Body of pancreas (tissue), 4 donors: ENCODE data around the gene KREMEN2.

Source experiments
- POLR2A ChIP-seq, 3 donors: fragments of 450-650 bp; IDR thresholded peaks; one replicate each; pipeline ENCODE4 v1.6.1; 2016; ENCODE audit warnings: antibody characterized with exemption in 3 of 3, mild to moderate bottlenecking in 2 of 3
- TF ChIP-seq, protein P1 (sequence below), 7 experiments: fragments of 450-650 bp in 4 of 7; fragments of 200-600 bp in 3 of 7; sonication (generic) in 3 of 7; IDR thresholded peaks; one replicate each; pipeline ENCODE4 v1.5.1; 2016 to 2019; ENCODE audit warnings: antibody characterized with exemption in 7 of 7

DNA sequence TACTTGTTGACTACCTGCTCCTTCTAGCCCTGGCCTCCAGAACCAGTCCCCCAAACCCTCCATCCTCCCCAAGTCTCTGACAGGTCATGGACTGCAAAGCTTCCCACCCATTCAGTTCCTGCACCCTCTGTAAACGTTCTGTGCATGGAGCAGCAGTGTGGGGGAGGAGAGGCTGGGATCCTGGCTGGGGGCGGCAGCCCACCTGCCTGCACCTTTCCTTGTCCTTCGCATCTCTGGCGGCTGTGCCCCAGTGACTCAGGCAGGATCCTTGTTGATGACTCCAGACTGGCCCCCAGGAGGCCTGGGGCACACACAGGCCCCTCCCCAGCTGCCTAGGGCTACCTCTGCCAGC, 17.8 kb downstream of the KREMEN2 start:
- TF ChIP-seq, protein P1, sequence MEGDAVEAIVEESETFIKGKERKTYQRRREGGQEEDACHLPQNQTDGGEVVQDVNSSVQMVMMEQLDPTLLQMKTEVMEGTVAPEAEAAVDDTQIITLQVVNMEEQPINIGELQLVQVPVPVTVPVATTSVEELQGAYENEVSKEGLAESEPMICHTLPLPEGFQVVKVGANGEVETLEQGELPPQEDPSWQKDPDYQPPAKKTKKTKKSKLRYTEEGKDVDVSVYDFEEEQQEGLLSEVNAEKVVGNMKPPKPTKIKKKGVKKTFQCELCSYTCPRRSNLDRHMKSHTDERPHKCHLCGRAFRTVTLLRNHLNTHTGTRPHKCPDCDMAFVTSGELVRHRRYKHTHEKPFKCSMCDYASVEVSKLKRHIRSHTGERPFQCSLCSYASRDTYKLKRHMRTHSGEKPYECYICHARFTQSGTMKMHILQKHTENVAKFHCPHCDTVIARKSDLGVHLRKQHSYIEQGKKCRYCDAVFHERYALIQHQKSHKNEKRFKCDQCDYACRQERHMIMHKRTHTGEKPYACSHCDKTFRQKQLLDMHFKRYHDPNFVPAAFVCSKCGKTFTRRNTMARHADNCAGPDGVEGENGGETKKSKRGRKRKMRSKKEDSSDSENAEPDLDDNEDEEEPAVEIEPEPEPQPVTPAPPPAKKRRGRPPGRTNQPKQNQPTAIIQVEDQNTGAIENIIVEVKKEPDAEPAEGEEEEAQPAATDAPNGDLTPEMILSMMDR (IDR thresholded peaks at IDR 0.05) = no peak
- TF ChIP-seq POLR2A (IDR thresholded peaks at IDR 0.05) = no peak
